Measurements from ENCODE around the gene PLD4. TPM values are rescaled to one million over a fixed set of nuclear protein-coding genes. Genes with fewer than 3 reads are reported as not detected.

Gene PLD4
- total and polyA plus RNA-seq, 2 of the 8 experiments (the other 6 are each of a cell fraction or from before 2014, with no cell fraction given), result 0.05 TPM; not detected in 1

GRCh38 chr14:104968153-104968527 lies 43.5 kb downstream of the PLD4 start:
- POLR2A ChIA-PET (ENCODE audit: partially characterized antibody), result interaction anchor here (1.2 kb wide), 1 partner anchor 124 kb away, joined by 3 read pairs; no protein-coding TSS in a partner anchor
- peak overlapping the region; percentile 67 to 98 for H3K4me2 ChIP-seq (ENCODE audit: insufficient read depth in 1 of 2, low read depth in 2 of 2, low read length in 2 of 2)
- H2BK12ac ChIP-seq (ENCODE audit: low read depth, low read length), result no peak overlapping the region
- no peak overlapping the region for H3K4ac ChIP-seq (replicated peaks; ENCODE audit: insufficient read length, low read depth, low read length)
- no peak overlapping the region for H4K5ac ChIP-seq (ENCODE audit: insufficient read length, low read depth, low read length)
- 0 out of 2 replicates have a peak overlapping the region, but pooled peaks have one; percentile 44 for H2BK5ac ChIP-seq (ENCODE audit: low read depth, low read length)
- WGBS, 2 experiments (ENCODE audit: extremely low coverage in 1 of 2, insufficient coverage in 1 of 2, insufficient read length in 1 of 2, insufficient replicate concordance in 2 of 2, low coverage in 1 of 2, low lambda C conversion rate in 2 of 2, missing lambda C conversion rate in 1 of 2), result 14% methylated on average over 8 of the region's 12 CpGs; no CpG with 5 or more reads in 1 of the 2 experiments
- H3K79me1 ChIP-seq (ENCODE audit: low read depth, low read length), result no peaks in the 10 kb centered on the region
- H3K56ac ChIP-seq (replicated peaks; ENCODE audit: insufficient read length, low read depth, low read length), result no peak overlapping the region
- DNase-seq (ENCODE audit: low read depth in 1 of 2, low spot score in 2 of 2), result peak in 1 of 2 experiments; percentile 79
- peaks cover 0 to 10% (median 6%) of the 10 kb centered on the region in 4 experiments; a peak in 3 of 7 replicates for H3K27me3 ChIP-seq (replicated peaks in 1 of 4; ENCODE audit: control insufficient read depth in 3 of 4, extremely low read depth in 1 of 4, insufficient read depth in 3 of 4, low read length in 3 of 4)
- no peak overlapping the region for H3K27ac ChIP-seq (ENCODE audit: low read depth, low read length)
- CTCF ChIA-PET (ENCODE audit: partially characterized antibody), result interaction anchor here (1.2 to 11.5 kb wide), 6 partner anchors 11 to 77 kb away, joined by 3 to 161 read pairs (median 5); no protein-coding TSS in a partner anchor
- peaks cover 5% of the 10 kb centered on the region for H3K23me2 ChIP-seq (ENCODE audit: low read depth, low read length)
- no peak overlapping the region for H3K23ac ChIP-seq (ENCODE audit: insufficient read length)
- peak overlapping the region; percentile 16; the same call in 1 of the 2 replicates for H4K8ac ChIP-seq (ENCODE audit: extremely low read depth, insufficient read depth, low read length)
- H3K9ac ChIP-seq (replicated peaks in 1 of 4; ENCODE audit: extremely low read depth in 1 of 4, low read depth in 3 of 4, low read length in 3 of 4), result no peak overlapping the region
- H4K20me1 ChIP-seq (replicated peaks in 1 of 2; ENCODE audit: control insufficient read depth in 1 of 2, insufficient read depth in 2 of 2, low read length in 2 of 2), result no peaks in the 10 kb centered on the region
- peak overlapping the region; percentile 71; the same call in 1 of the 2 replicates for H3K18ac ChIP-seq (ENCODE audit: extremely low read depth, low read length)
- H2BK15ac ChIP-seq (ENCODE audit: low read length), result no peak overlapping the region; the same call in 1 of the 2 replicates
- peak overlapping the region; percentile 17 for H4K91ac ChIP-seq (replicated peaks; ENCODE audit: insufficient read length, low read length)
- no peaks in the 10 kb centered on the region for H3K36me3 ChIP-seq (ENCODE audit: control insufficient read depth in 2 of 4, insufficient read depth in 4 of 4, low read length in 3 of 4)
- H2BK120ac ChIP-seq (replicated peaks; ENCODE audit: low read depth, low read length), result no peak overlapping the region
- no peak overlapping the region for H2AK5ac ChIP-seq (ENCODE audit: low read depth, low read length)
- H3K4me1 ChIP-seq (replicated peaks in 1 of 4; ENCODE audit: control insufficient read depth in 3 of 4, insufficient read depth in 4 of 4, low read length in 3 of 4), result peaks cover 0 to 25% (median 15%) of the 10 kb centered on the region in 4 experiments; a peak in 6 of 7 replicates
- no peak overlapping the region for H3K14ac ChIP-seq (ENCODE audit: insufficient read length)
- peak overlapping the region in 3 of 4 experiments; percentile 11 to 56 (median 20); a peak in 5 of 8 replicates for H3K4me3 ChIP-seq (ENCODE audit: extremely low read depth in 1 of 4, insufficient read depth in 2 of 4, low read depth in 3 of 4, low read length in 4 of 4)
- no peaks in the 10 kb centered on the region for H3K9me3 ChIP-seq (ENCODE audit: insufficient read depth in 2 of 2, low read depth in 1 of 2, low read length in 1 of 2)
- FAIRE-seq, result no peak
- no peak overlapping the region for H2AFZ ChIP-seq (ENCODE audit: low read length)
- no peak overlapping the region for H2BK20ac ChIP-seq (ENCODE audit: low read length)
- H3K79me2 ChIP-seq (ENCODE audit: control insufficient read depth in 1 of 2, insufficient read depth in 2 of 2, low read length in 2 of 2), result no peaks in the 10 kb centered on the region
- TF ChIP-seq ATF3 (IDR thresholded peaks at IDR 0.05; ENCODE audit: insufficient read depth, low read depth, low read length) (no peak), CHD2 (IDR thresholded peaks at IDR 0.05; ENCODE audit: low read length) (no peak), CBX8 (IDR thresholded peaks at IDR 0.05; ENCODE audit: borderline replicate concordance, low read depth, low read length) (no peak), TAF7 (optimal IDR thresholded peaks at IDR 0.05; ENCODE audit: borderline replicate concordance, low read depth, low read length) (no peak), TAF1 (IDR thresholded peaks at IDR 0.05; ENCODE audit: low read depth, low read length) (no peak), GABPA (IDR thresholded peaks at IDR 0.05; ENCODE audit: borderline replicate concordance, insufficient read depth, low read length) (no peak), HDAC6 (IDR thresholded peaks at IDR 0.05; ENCODE audit: low read depth, low read length) (no peak), MAX (IDR thresholded peaks at IDR 0.05) (no peak), CTBP2 (IDR thresholded peaks at IDR 0.05; ENCODE audit: borderline replicate concordance, insufficient read depth, insufficient read length, low read length) (no peak), SIN3A (conservative IDR thresholded peaks at IDR 0.05 in 1 of 2, IDR thresholded peaks at IDR 0.05 in 1 of 2; ENCODE audit: low read depth in 1 of 2, low read length in 2 of 2) (no peak)
- TF ChIP-seq, protein P1, sequence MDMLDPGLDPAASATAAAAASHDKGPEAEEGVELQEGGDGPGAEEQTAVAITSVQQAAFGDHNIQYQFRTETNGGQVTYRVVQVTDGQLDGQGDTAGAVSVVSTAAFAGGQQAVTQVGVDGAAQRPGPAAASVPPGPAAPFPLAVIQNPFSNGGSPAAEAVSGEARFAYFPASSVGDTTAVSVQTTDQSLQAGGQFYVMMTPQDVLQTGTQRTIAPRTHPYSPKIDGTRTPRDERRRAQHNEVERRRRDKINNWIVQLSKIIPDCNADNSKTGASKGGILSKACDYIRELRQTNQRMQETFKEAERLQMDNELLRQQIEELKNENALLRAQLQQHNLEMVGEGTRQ (IDR thresholded peaks at IDR 0.05; ENCODE audit: low read length), result no peak

Data from H1 (cell line).